Measurements from ENCODE around the gene ELOA. TPM values are rescaled to one million over a fixed set of nuclear protein-coding genes. Genes with fewer than 3 reads are reported as not detected.
A peak's percentile ranks its signal among the peaks of the same experiment; 100 is the strongest.

Gene ELOA
- total and polyA plus RNA-seq, 2 of the 13 experiments (the other 11 are each of a cell fraction or from before 2014, with no cell fraction given) = 14.2 to 28.5 TPM

GRCh38 chr1:23777979-23778814 is 34.9 kb downstream of the ELOA start, which contains the start of gene PITHD1 (continued):
- TF ChIP-seq NR2F2 (IDR thresholded peaks at IDR 0.05; ENCODE audit: borderline replicate concordance, low read depth) (0 out of 2 replicates have a peak, but pooled peaks have one; percentile 21), ZNF644 (CRISPR knock-in tag; IDR thresholded peaks at IDR 0.05; ENCODE audit: low read depth) (no peak), ZNF12 (CRISPR knock-in tag; IDR thresholded peaks at IDR 0.05) (peak; percentile 50; the same call in 1 of the 2 replicates), ZNF121 (CRISPR knock-in tag; IDR thresholded peaks at IDR 0.05) (no peak), GZF1 (CRISPR knock-in tag; IDR thresholded peaks at IDR 0.05) (no peak), SAP130 (CRISPR knock-in tag; IDR thresholded peaks at IDR 0.05; ENCODE audit: low read depth) (peak; percentile 91), ZNF773 (CRISPR knock-in tag; IDR thresholded peaks at IDR 0.05; ENCODE audit: borderline replicate concordance) (no peak; the same call in 1 of the 2 replicates), MXI1 (IDR thresholded peaks at IDR 0.05; ENCODE audit: borderline replicate concordance, low read depth, low read length) (peak; percentile 70; the same call in 2 of the 3 replicates), KAT8 (CRISPR knock-in tag; IDR thresholded peaks at IDR 0.05) (peak; percentile 88), FOXO4 (CRISPR knock-in tag; conservative IDR thresholded peaks at IDR 0.05) (no peak), NR0B2 (CRISPR knock-in tag; IDR thresholded peaks at IDR 0.05) (peak; percentile 30; the same call in 1 of the 2 replicates), BCL3 (CRISPR knock-in tag; IDR thresholded peaks at IDR 0.05) (0 out of 2 replicates have a peak, but pooled peaks have one; percentile 29), ZNF264 (CRISPR knock-in tag; IDR thresholded peaks at IDR 0.05) (no peak; the same call in 1 of the 2 replicates), SOX6 (IDR thresholded peaks at IDR 0.05) (no peak), SOX6 (CRISPR knock-in tag; IDR thresholded peaks at IDR 0.05) (peak; percentile 48), ZSCAN29 (CRISPR knock-in tag; conservative IDR thresholded peaks at IDR 0.05) (0 out of 2 replicates have a peak, but pooled peaks have one; percentile 59), FOXA1 (IDR thresholded peaks at IDR 0.05) (no peak), FOXA1 (CRISPR knock-in tag; IDR thresholded peaks at IDR 0.05) (no peak), ZBTB42 (CRISPR knock-in tag; IDR thresholded peaks at IDR 0.05) (peak; percentile 73; the same call in 1 of the 2 replicates), ZNF180 (CRISPR knock-in tag; IDR thresholded peaks at IDR 0.05; ENCODE audit: borderline replicate concordance, low read depth) (no peak), LCORL (IDR thresholded peaks at IDR 0.05) (no peak), LCORL (CRISPR knock-in tag; IDR thresholded peaks at IDR 0.05) (no peak), REST (IDR thresholded peaks at IDR 0.05; ENCODE audit: borderline replicate concordance in 1 of 2, low read depth in 1 of 2, low read length in 2 of 2) (no peak)
